Mesodermal cell (in vitro differentiated cells): ENCODE measurements around the gene DHTKD1.

ENCODE experiments used
- H3K27ac ChIP-seq: 2 replicates; pipeline ENCODE4 v1.7.0; 2013; ENCODE audit warnings: mild to moderate bottlenecking, low read depth, low read length, moderate library complexity; ENCODE audit not compliant: severe bottlenecking
- H3K36me3 ChIP-seq: 2 replicates; pipeline ENCODE4 v1.7.1; 2013; ENCODE audit warnings: mild to moderate bottlenecking, low read length, moderate library complexity; ENCODE audit not compliant: control insufficient read depth, insufficient read depth
- H3K4me1 ChIP-seq: one replicate; pipeline ENCODE4 v1.7.1; 2013; ENCODE audit warnings: mild to moderate bottlenecking, low read length; ENCODE audit not compliant: insufficient read depth, control insufficient read depth, poor library complexity, severe bottlenecking
- H3K4me3 ChIP-seq: 2 replicates; pipeline ENCODE4 v1.7.0; 2013; ENCODE audit warnings: low read length, control low read depth, mild to moderate bottlenecking; ENCODE audit not compliant: insufficient read depth, poor library complexity, severe bottlenecking; ENCODE audit errors: extremely low read depth
- H3K9me3 ChIP-seq: 2 replicates; pipeline ENCODE4 v1.7.1; 2013; ENCODE audit warnings: mild to moderate bottlenecking, low read length, moderate library complexity; ENCODE audit not compliant: control insufficient read depth
- WGBS, 2 experiments: methylation state at CpG; one replicate each; pipeline ENCODE4 v1.1.5; 2013; ENCODE audit warnings: missing lambda C conversion rate in 2 of 2; ENCODE audit not compliant: insufficient coverage in 2 of 2; 5-methylcytosine and 5-hydroxymethylcytosine counted together

The DHTKD1 gene

GRCh38 chr10:12103802-12104201 is 35.0 kb downstream of the DHTKD1 start:
- Histone ChIP-seq H3K4me3 (no peak overlapping the region), H3K27ac (no peak overlapping the region), H3K4me1 (no peaks in the 10 kb centered on the region), H3K36me3 (peaks cover 82% of the 10 kb centered on the region), H3K9me3 (no peaks in the 10 kb centered on the region)
- 100% methylated on average over 1 of the region's 4 CpGs; no CpG with 5 or more reads in 1 of the 2 experiments for WGBS, 2 experiments

GRCh38 chr10:12107781-12108180 is 39.0 kb downstream of the DHTKD1 start:
- WGBS, 2 experiments, result 83 to 88% methylated on average over 13 to 14 of the region's 14 CpGs

GRCh38 chr10:12109286-12109685 is 40.5 kb downstream of the DHTKD1 start:
- 96 to 99% methylated on average over 4 to 5 of the region's 5 CpGs for WGBS, 2 experiments
- peaks cover 78% of the 10 kb centered on the region for H3K36me3 ChIP-seq

More at GRCh38 chr10:12107781-12108180, 39.0 kb downstream of the DHTKD1 start:
- H3K9me3 ChIP-seq, result no peaks in the 10 kb centered on the region
- no peak overlapping the region for H3K4me3 ChIP-seq
- H3K36me3 ChIP-seq, result peaks cover 74% of the 10 kb centered on the region
- H3K4me1 ChIP-seq, result no peaks in the 10 kb centered on the region
- H3K27ac ChIP-seq, result no peak overlapping the region

GRCh38 chr10:12111528-12111927 is 42.8 kb downstream of the DHTKD1 start:
- no peaks in the 10 kb centered on the region for H3K4me1 ChIP-seq
- H3K4me3 ChIP-seq, result no peak overlapping the region
- H3K9me3 ChIP-seq, result no peaks in the 10 kb centered on the region
- peaks cover 66% of the 10 kb centered on the region for H3K36me3 ChIP-seq
- no peak overlapping the region for H3K27ac ChIP-seq

More at GRCh38 chr10:12109286-12109685, 40.5 kb downstream of the DHTKD1 start:
- Histone ChIP-seq H3K4me1 (no peaks in the 10 kb centered on the region), H3K9me3 (no peaks in the 10 kb centered on the region), H3K4me3 (no peak overlapping the region), H3K27ac (no peak overlapping the region)

GRCh38 chr10:12113627-12114026 is 44.9 kb downstream of the DHTKD1 start:
- H3K36me3 ChIP-seq, result peaks cover 65% of the 10 kb centered on the region
- WGBS, 2 experiments, result 100% methylated on average over 1 of the region's 2 CpGs

GRCh38 chr10:12121673-12122072 is 52.9 kb downstream of the DHTKD1 start:
- no peaks in the 10 kb centered on the region for H3K9me3 ChIP-seq
- H3K4me1 ChIP-seq, result no peaks in the 10 kb centered on the region
- no peak overlapping the region for H3K27ac ChIP-seq
- 89 to 100% methylated on average over 1 to 3 of the region's 4 CpGs for WGBS, 2 experiments
- H3K4me3 ChIP-seq, result no peak overlapping the region
- peaks cover 58% of the 10 kb centered on the region for H3K36me3 ChIP-seq

More at GRCh38 chr10:12113627-12114026, 44.9 kb downstream of the DHTKD1 start:
- no peak overlapping the region for H3K4me3 ChIP-seq
- no peaks in the 10 kb centered on the region for H3K9me3 ChIP-seq
- H3K4me1 ChIP-seq, result no peaks in the 10 kb centered on the region
- no peak overlapping the region for H3K27ac ChIP-seq

GRCh38 chr10:12129222-12130111 is 60.7 kb downstream of the DHTKD1 start, which contains the start of gene SEC61A2:
Gene SEC61A2 (plus strand): TSS chr10:12129677. CDS start chr10:12129788, 111 bp downstream.
- 1 to 2% methylated on average over 77 to 96 of the region's 108 CpGs for WGBS, 2 experiments
- peaks cover 23% of the 10 kb centered on the region for H3K36me3 ChIP-seq
- no peaks in the 10 kb centered on the region for H3K9me3 ChIP-seq
- peak within 1 kb of the TSS; percentile 85 for H3K27ac ChIP-seq
- H3K4me1 ChIP-seq, result no peaks in the 10 kb centered on the region
- H3K4me3 ChIP-seq, result peak within 1 kb of the TSS; percentile 87

- H3K36me3 ChIP-seq, result peaks cover 19% of the 10 kb centered on the region
- H3K9me3 ChIP-seq, result no peaks in the 10 kb centered on the region
- peak overlapping the region; percentile 64 for H3K27ac ChIP-seq
- WGBS, 2 experiments, result 18 to 22% methylated on average over 7 of the region's 11 CpGs
- H3K4me1 ChIP-seq, result no peaks in the 10 kb centered on the region
- peak overlapping the region; percentile 87 for H3K4me3 ChIP-seq
These were observed 61.6 kb downstream of the DHTKD1 start for GRCh38 chr10:12130237-12130872.

- H3K36me3 ChIP-seq, result peaks cover 61% of the 10 kb centered on the region
- WGBS, 2 experiments, result 100% methylated on average over 1 of the region's 3 CpGs
These were observed 66.9 kb downstream of the DHTKD1 start for GRCh38 chr10:12135631-12136030.

GRCh38 chr10:12140038-12140437 is 71.3 kb downstream of the DHTKD1 start:
- Histone ChIP-seq H3K4me3 (no peak overlapping the region), H3K4me1 (no peaks in the 10 kb centered on the region), H3K9me3 (no peaks in the 10 kb centered on the region), H3K27ac (no peak overlapping the region), H3K36me3 (peaks cover 82% of the 10 kb centered on the region)
- 100% methylated on average over 1 of the region's 1 CpG; no CpG with 5 or more reads in 1 of the 2 experiments for WGBS, 2 experiments

More at GRCh38 chr10:12135631-12136030, 66.9 kb downstream of the DHTKD1 start:
- Histone ChIP-seq H3K27ac (no peak overlapping the region), H3K4me3 (no peak overlapping the region), H3K4me1 (no peaks in the 10 kb centered on the region), H3K9me3 (no peaks in the 10 kb centered on the region)
